H1 (cell line): ENCODE data around the gene MED10. TPM values are rescaled to one million over a fixed set of nuclear protein-coding genes. Genes with fewer than 3 reads are reported as not detected.

ENCODE experiments used
- CTCF ChIA-PET: fragments of 300-600 bp; sonication (Branson Sonifier 250); formaldehyde crosslinking; loops from one replicate; lab custom pipeline; 2021; ENCODE audit not compliant: partially characterized antibody; lab: Charles Lee
- POLR2A ChIA-PET: fragments of 300-600 bp; sonication (Branson Sonifier 250); formaldehyde crosslinking; loops from one replicate; lab custom pipeline; 2021; ENCODE audit warnings: inconsistent platforms; ENCODE audit not compliant: partially characterized antibody; lab: Charles Lee
- DNase-seq, 2 experiments: peaks; one replicate each; pipeline versions ENCODE4 v3.0.0 to v3.0.0-alpha.2; 2010 to 2022; ENCODE audit warnings: low spot score in 2 of 2, low read depth in 1 of 2, mixed read lengths in 1 of 2
- FAIRE-seq: peaks from 2 replicates; lab custom pipeline; 2011; peaks lifted over from hg19 to GRCh38; lab: Jason Lieb, UNC
- H2AFZ ChIP-seq: 2 replicates; pipeline ENCODE4 v1.8.1; 2012; ENCODE audit warnings: low read length, inconsistent platforms
- H2AK5ac ChIP-seq: 2 replicates; pipeline ENCODE4 v1.6.1; 2013; ENCODE audit warnings: low read depth, low read length
- H2BK120ac ChIP-seq: replicated peaks from 2 replicates; pipeline ENCODE3; 2013; ENCODE audit warnings: low read depth, low read length, inconsistent platforms
- H2BK12ac ChIP-seq: 2 replicates; pipeline ENCODE4 v1.6.1; 2013; ENCODE audit warnings: low read depth, low read length
- H2BK15ac ChIP-seq: 2 replicates; pipeline ENCODE4 v1.6.1; 2013; ENCODE audit warnings: low read length
- H2BK20ac ChIP-seq: 2 replicates; pipeline ENCODE4 v1.6.1; 2013; ENCODE audit warnings: low read length
- H2BK5ac ChIP-seq: 2 replicates; pipeline ENCODE4 v1.6.1; 2013; ENCODE audit warnings: low read depth, low read length
- H3K14ac ChIP-seq: 2 replicates; pipeline ENCODE4 v1.6.1; 2013; ENCODE audit warnings: inconsistent platforms; ENCODE audit not compliant: insufficient read length
- H3K18ac ChIP-seq: 2 replicates; pipeline ENCODE4 v1.6.1; 2013; ENCODE audit warnings: low read length; ENCODE audit errors: extremely low read depth
- H3K23ac ChIP-seq: 2 replicates; pipeline ENCODE4 v1.6.1; 2013; ENCODE audit warnings: inconsistent platforms; ENCODE audit not compliant: insufficient read length
- H3K23me2 ChIP-seq: 2 replicates; pipeline ENCODE4 v1.6.1; 2013; ENCODE audit warnings: low read depth, low read length
- H3K27ac ChIP-seq: 2 replicates; pipeline ENCODE4 v1.6.1; 2011; ENCODE audit warnings: low read depth, low read length, inconsistent platforms
- H3K27me3 ChIP-seq, 4 experiments: replicated peaks in 1 of 4; 1 replicate in 1 of 4; 2 replicates in 3 of 4; pipeline versions ENCODE4 v1.6.1 to v1.8.1; 2011 to 2013; ENCODE audit warnings: low read length in 3 of 4, mild to moderate bottlenecking in 3 of 4, inconsistent platforms in 2 of 4, mixed read lengths in 2 of 4, moderate library complexity in 1 of 4; ENCODE audit not compliant: control insufficient read depth in 3 of 4, insufficient read depth in 3 of 4; ENCODE audit errors: extremely low read depth in 1 of 4
- H3K36me3 ChIP-seq, 4 experiments: 2 replicates each; pipeline versions ENCODE4 v1.6.1 to v1.8.1; 2011 to 2013; ENCODE audit warnings: mild to moderate bottlenecking in 4 of 4, low read length in 3 of 4, moderate library complexity in 2 of 4, control low read depth in 1 of 4, inconsistent platforms in 1 of 4; ENCODE audit not compliant: insufficient read depth in 4 of 4, control insufficient read depth in 2 of 4
- H3K4ac ChIP-seq: replicated peaks from 2 replicates; pipeline ENCODE3; 2013; ENCODE audit warnings: low read length, low read depth, mixed read lengths, inconsistent platforms; ENCODE audit not compliant: insufficient read length
- H3K4me1 ChIP-seq, 4 experiments: replicated peaks in 1 of 4; 1 replicate in 1 of 4; 2 replicates in 3 of 4; pipeline versions ENCODE4 v1.6.1 to v1.8.1; 2011 to 2013; ENCODE audit warnings: low read length in 3 of 4, inconsistent platforms in 2 of 4, mixed read lengths in 1 of 4; ENCODE audit not compliant: insufficient read depth in 4 of 4, control insufficient read depth in 3 of 4
- H3K4me2 ChIP-seq, 2 experiments: 2 replicates each; pipeline versions ENCODE4 v1.6.1 to v1.8.1; 2011 to 2013; ENCODE audit warnings: low read depth in 2 of 2, low read length in 2 of 2, control low read depth in 1 of 2, inconsistent platforms in 1 of 2, mild to moderate bottlenecking in 1 of 2; ENCODE audit not compliant: insufficient read depth in 1 of 2
- H3K4me3 ChIP-seq, 4 experiments: fragments of 200-600, 300-600 bp in 1 of 4; sonication (generic), shearing (Covaris generic), sonication (Bioruptor Twin) in 1 of 4; 2 replicates each; pipeline versions ENCODE4 v1.5.1 to v1.8.1; 2011 to 2016; ENCODE audit warnings: low read length in 4 of 4, low read depth in 3 of 4, control low read depth in 2 of 4, inconsistent platforms in 2 of 4, mild to moderate bottlenecking in 2 of 4, mixed read lengths in 1 of 4, moderate library complexity in 1 of 4; ENCODE audit not compliant: insufficient read depth in 2 of 4; ENCODE audit errors: extremely low read depth in 1 of 4
- H3K56ac ChIP-seq: replicated peaks from 2 replicates; pipeline ENCODE3; 2013; ENCODE audit warnings: low read depth, mild to moderate bottlenecking, mixed read lengths, low read length, inconsistent platforms; ENCODE audit not compliant: insufficient read length
- H3K79me1 ChIP-seq: 2 replicates; pipeline ENCODE4 v1.6.1; 2013; ENCODE audit warnings: low read depth, low read length, control low read depth
- H3K79me2 ChIP-seq, 2 experiments: 2 replicates each; pipeline versions ENCODE4 v1.6.1 to v1.8.1; 2012 to 2013; ENCODE audit warnings: low read length in 2 of 2, mild to moderate bottlenecking in 2 of 2, inconsistent platforms in 1 of 2; ENCODE audit not compliant: insufficient read depth in 2 of 2, control insufficient read depth in 1 of 2
- H3K9ac ChIP-seq, 4 experiments: replicated peaks in 1 of 4; 1 replicate in 1 of 4; 2 replicates in 3 of 4; pipeline versions ENCODE4 v1.6.1 to v1.8.1; 2011 to 2013; ENCODE audit warnings: low read depth in 3 of 4, low read length in 3 of 4, control low read depth in 2 of 4, mild to moderate bottlenecking in 2 of 4, moderate library complexity in 2 of 4, inconsistent platforms in 1 of 4; ENCODE audit errors: extremely low read depth in 1 of 4
- H3K9me3 ChIP-seq, 2 experiments: 2 replicates each; pipeline versions ENCODE4 v1.6.1 to v1.8.1; 2012 to 2013; ENCODE audit warnings: mild to moderate bottlenecking in 2 of 2, moderate library complexity in 2 of 2, control low read depth in 1 of 2, inconsistent platforms in 1 of 2, low read depth in 1 of 2, low read length in 1 of 2, mixed read lengths in 1 of 2; ENCODE audit not compliant: insufficient read depth in 2 of 2
- H4K20me1 ChIP-seq, 2 experiments: replicated peaks in 1 of 2; 2 replicates each; pipeline versions ENCODE3 to v1.8.1; 2011 to 2013; ENCODE audit warnings: inconsistent platforms in 2 of 2, low read length in 2 of 2, mild to moderate bottlenecking in 1 of 2; ENCODE audit not compliant: insufficient read depth in 2 of 2, control insufficient read depth in 1 of 2
- H4K5ac ChIP-seq: 2 replicates; pipeline ENCODE4 v1.6.1; 2013; ENCODE audit warnings: low read length, low read depth, mixed read lengths, inconsistent platforms; ENCODE audit not compliant: insufficient read length
- H4K8ac ChIP-seq: 2 replicates; pipeline ENCODE4 v1.8.0; 2013; ENCODE audit warnings: mild to moderate bottlenecking, moderate library complexity, low read length, inconsistent platforms; ENCODE audit not compliant: insufficient read depth; ENCODE audit errors: extremely low read depth
- H4K91ac ChIP-seq: replicated peaks from 2 replicates; pipeline ENCODE3; 2013; ENCODE audit warnings: low read length, mixed read lengths, inconsistent platforms; ENCODE audit not compliant: insufficient read length
- BRCA1 ChIP-seq: IDR thresholded peaks from 2 replicates; pipeline ENCODE4 v1.6.1; 2012; ENCODE audit warnings: low read depth, low read length, improper control_type of control experiment
- EGR1 ChIP-seq: IDR thresholded peaks from 2 replicates; pipeline ENCODE4 v1.6.1; 2011; ENCODE audit warnings: low read depth, low read length, borderline replicate concordance
- EP300 ChIP-seq, 2 experiments: IDR thresholded peaks; 1 replicate in 1 of 2; 2 replicates in 1 of 2; pipeline ENCODE4 v1.6.1; 2011 to 2012; ENCODE audit warnings: low read depth in 2 of 2, low read length in 2 of 2, mild to moderate bottlenecking in 2 of 2, borderline replicate concordance in 1 of 2, inconsistent platforms in 1 of 2, moderate library complexity in 1 of 2
- HDAC2 ChIP-seq, 2 experiments: fragments of 300-600 bp in 1 of 2; sonication (generic) in 1 of 2; IDR thresholded peaks; 2 replicates each; pipeline ENCODE4 v1.6.1; 2011 to 2012; ENCODE audit warnings: low read depth in 2 of 2, low read length in 2 of 2, mild to moderate bottlenecking in 2 of 2, moderate library complexity in 2 of 2, borderline replicate concordance in 1 of 2, inconsistent platforms in 1 of 2
- KDM1A ChIP-seq: fragments of 200-600, 300-600 bp; sonication (generic); IDR thresholded peaks from 2 replicates; pipeline ENCODE4 v1.7.1; 2016; ENCODE audit warnings: mild to moderate bottlenecking, low read length, borderline replicate concordance
- POLR2AphosphoS5 ChIP-seq: IDR thresholded peaks from 2 replicates; pipeline ENCODE4 v1.6.1; 2011; ENCODE audit warnings: low read depth, low read length
- POU5F1 ChIP-seq: IDR thresholded peaks from 2 replicates; pipeline ENCODE4 v1.6.1; 2011; ENCODE audit warnings: low read depth, mild to moderate bottlenecking, low read length, moderate library complexity
- RAD21 ChIP-seq, 2 experiments: IDR thresholded peaks in 1 of 2; conservative IDR thresholded peaks in 1 of 2; 2 replicates each; pipeline ENCODE4 v1.6.1; 2011; ENCODE audit warnings: low read depth in 2 of 2, low read length in 2 of 2, improper control_type of control experiment in 1 of 2, inconsistent platforms in 1 of 2, mild to moderate bottlenecking in 1 of 2, moderate library complexity in 1 of 2
- SAP30 ChIP-seq: fragments of 300-600 bp; sonication (generic); IDR thresholded peaks from 2 replicates; pipeline ENCODE4 v1.7.1; 2012; ENCODE audit warnings: low read length, moderate library complexity, mild to moderate bottlenecking, inconsistent platforms; ENCODE audit not compliant: insufficient read depth, insufficient replicate concordance
- SIN3A ChIP-seq, 2 experiments: IDR thresholded peaks in 1 of 2; conservative IDR thresholded peaks in 1 of 2; 2 replicates each; pipeline ENCODE4 v1.6.1; 2011 to 2012; ENCODE audit warnings: low read length in 2 of 2, improper control_type of control experiment in 1 of 2, low read depth in 1 of 2, mild to moderate bottlenecking in 1 of 2
- SP2 ChIP-seq: IDR thresholded peaks from 2 replicates; pipeline ENCODE4 v1.6.1; 2012; ENCODE audit warnings: mild to moderate bottlenecking, low read length, inconsistent platforms
- SUZ12 ChIP-seq: fragments of 200-600 bp; sonication (generic); IDR thresholded peaks from 2 replicates; pipeline ENCODE4 v1.6.1; 2012; ENCODE audit warnings: mild to moderate bottlenecking, inconsistent platforms, low read length, moderate library complexity, mixed read lengths
- TAF1 ChIP-seq: IDR thresholded peaks from 2 replicates; pipeline ENCODE4 v1.6.1; 2011; ENCODE audit warnings: mild to moderate bottlenecking, low read depth, low read length
- YY1 ChIP-seq: IDR thresholded peaks from 2 replicates; pipeline ENCODE4 v1.6.1; 2011; ENCODE audit warnings: low read depth, mild to moderate bottlenecking, low read length
- WGBS, 2 experiments: shearing (Covaris generic) in 1 of 2; methylation state at CpG; one replicate each; pipeline versions ENCODE4 v1.1.6 to v1.1.7; 2013 to 2015; ENCODE audit warnings: low lambda C conversion rate in 2 of 2, mixed read lengths in 2 of 2, inconsistent platforms in 1 of 2, low coverage in 1 of 2, missing lambda C conversion rate in 1 of 2; ENCODE audit not compliant: insufficient replicate concordance in 2 of 2, insufficient coverage in 1 of 2, insufficient read length in 1 of 2; ENCODE audit errors: extremely low coverage in 1 of 2, missing lambda C conversion rate in 1 of 2; 5-methylcytosine and 5-hydroxymethylcytosine counted together
- polyA plus RNA-seq, 7 experiments: library from polyadenylated mRNA; depleted of rRNA in 3 of 7; stranded (reverse) in 5 of 7; unstranded in 2 of 7; fragments of >200 nt in 5 of 7; fragments of 200-250 nt in 2 of 7; gene quantifications; 1 replicate in 5 of 7; 2 replicates in 1 of 7; 4 replicates in 1 of 7; pipeline versions ENCODE4 v1.2.1 to v1.2.3, GENCODE V29; 2011 to 2013; ENCODE audit warnings: missing spikeins in 2 of 7, mixed read lengths in 2 of 7
- total RNA-seq: library from RNA; stranded (reverse); fragmentation: NEBNext Ultra II Directional; extraction: Animal tissue kit (Norgen Biotek cat#: 25700); gene quantifications from 2 replicates; pipeline ENCODE4 v1.2.1, GENCODE V29; 2021

Gene MED10
- total and polyA plus RNA-seq, 2 of the 8 experiments (the other 6 are each of a cell fraction or from before 2014, with no cell fraction given), result 20.1 to 23.2 TPM

DNA sequence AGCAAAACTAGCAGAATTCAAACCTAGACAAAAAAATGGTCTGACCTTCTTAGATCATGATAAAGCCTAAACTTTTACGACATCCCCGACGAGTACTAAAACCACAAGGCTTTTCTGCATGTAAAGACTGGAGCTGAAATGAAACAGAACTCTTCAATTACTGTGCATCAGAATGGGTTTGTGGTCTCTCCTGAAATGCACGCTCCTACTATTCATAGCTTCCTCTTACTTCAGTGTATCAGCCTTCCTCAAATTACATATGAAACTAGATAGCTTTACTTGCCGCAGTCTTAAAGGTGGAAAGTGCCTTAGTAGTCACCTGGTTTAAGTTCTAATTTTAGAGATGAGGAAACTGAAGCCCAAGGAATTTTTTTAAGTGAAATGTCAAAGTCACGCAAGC, 24.6 kb upstream of the MED10 start:
- H3K4me3 ChIP-seq, result no peak overlapping the region
- no peak overlapping the region for H2BK20ac ChIP-seq
- no peak overlapping the region for H3K9ac ChIP-seq
- TF ChIP-seq POU5F1 (no peak), EGR1 (no peak), SAP30 (no peak), RAD21 (IDR thresholded peaks at IDR 0.05 in 1 of 2, conservative IDR thresholded peaks at IDR 0.05 in 1 of 2; ENCODE audit: low read depth in 2 of 2, low read length in 2 of 2) (no peak), EP300 (IDR thresholded peaks at IDR 0.05; ENCODE audit: borderline replicate concordance in 1 of 2, low read depth in 2 of 2, low read length in 2 of 2) (no peak), SIN3A (conservative IDR thresholded peaks at IDR 0.05 in 1 of 2, IDR thresholded peaks at IDR 0.05 in 1 of 2; ENCODE audit: low read depth in 1 of 2, low read length in 2 of 2) (no peak), BRCA1 (no peak), TAF1 (no peak), KDM1A (no peak), SP2 (no peak), SUZ12 (no peak), YY1 (no peak), HDAC2 (IDR thresholded peaks at IDR 0.05; ENCODE audit: borderline replicate concordance in 1 of 2, low read depth in 2 of 2, low read length in 2 of 2) (no peak), POLR2AphosphoS5 (no peak)

More for the DNA sequence above, 24.6 kb upstream of the MED10 start:
- Histone ChIP-seq H4K5ac (no peak overlapping the region), H2AK5ac (no peak overlapping the region), H2BK12ac (no peak overlapping the region), H2BK120ac (no peak overlapping the region), H4K20me1 (no peaks in the 10 kb centered on the region), H3K27me3 (no peaks in the 10 kb centered on the region), H4K91ac (no peak overlapping the region), H3K14ac (no peak overlapping the region), H3K36me3 (no peaks in the 10 kb centered on the region), H3K4me2 (no peak overlapping the region), H3K4ac (no peak overlapping the region), H2BK15ac (no peak overlapping the region), H3K23ac (no peak overlapping the region), H3K56ac (no peak overlapping the region), H3K27ac (no peak overlapping the region), H3K4me1 (no peaks in the 10 kb centered on the region), H3K79me1 (no peaks in the 10 kb centered on the region), H2AFZ (no peak overlapping the region), H3K9me3 (no peaks in the 10 kb centered on the region), H3K79me2 (no peaks in the 10 kb centered on the region), H2BK5ac (no peak overlapping the region), H3K18ac (no peak overlapping the region), H4K8ac (no peak overlapping the region), H3K23me2 (no peaks in the 10 kb centered on the region; the same call in 1 of the 2 replicates)
- DNase-seq (no peak), FAIRE-seq (no peak)
- CTCF ChIA-PET, result interaction anchor here (1.2 kb wide), 1 partner anchor 9 kb away, joined by 3 read pairs; no protein-coding TSS in a partner anchor
- 92% methylated on average over 6 of the region's 6 CpGs; no CpG with 5 or more reads in 1 of the 2 experiments for WGBS, 2 experiments
- POLR2A ChIA-PET, result no interaction called here
